BE2C (cell line): Measurements from ENCODE around the gene NPM1.
A peak's percentile ranks its signal among the peaks of the same experiment; 100 is the strongest.

ENCODE experiments used
- DNase-seq: peaks from one replicate; pipeline ENCODE4 v3.0.0-alpha.2; 2020
- H3K27me3 ChIP-seq: fragments of 250-450 bp; sonication (Bioruptor Pico); 2 replicates; pipeline ENCODE4 v1.5.1; 2020; ENCODE audit warnings: mild to moderate bottlenecking
- H3K36me3 ChIP-seq: fragments of 250-450 bp; sonication (Bioruptor Pico); 2 replicates; pipeline ENCODE4 v1.5.1; 2020; ENCODE audit warnings: mild to moderate bottlenecking
- H3K4me1 ChIP-seq: fragments of 250-450 bp; sonication (Bioruptor Pico); 2 replicates; pipeline ENCODE4 v1.5.1; 2020
- H3K4me3 ChIP-seq: 2 replicates; pipeline ENCODE4 v1.5.1; 2011; ENCODE audit warnings: low read depth, low read length
- H3K9me3 ChIP-seq: fragments of 250-450 bp; sonication (Bioruptor Pico); 2 replicates; pipeline ENCODE4 v1.5.1; 2020
- CTCF ChIP-seq: IDR thresholded peaks from 2 replicates; pipeline ENCODE4 v1.5.1; 2012; ENCODE audit warnings: mild to moderate bottlenecking, low read depth, low read length

Gene NPM1

GRCh38 chr5:171434874-171435273 is 47.2 kb downstream of the NPM1 start:
- no peaks in the 10 kb centered on the region for H3K36me3 ChIP-seq
- H3K9me3 ChIP-seq = no peaks in the 10 kb centered on the region; the same call in 1 of the 2 replicates
- H3K4me3 ChIP-seq = no peak overlapping the region
- no peak for TF ChIP-seq CTCF
- no peaks in the 10 kb centered on the region for H3K4me1 ChIP-seq
- DNase-seq = no peak
- no peaks in the 10 kb centered on the region for H3K27me3 ChIP-seq

- Histone ChIP-seq H3K4me3 (no peak overlapping the region), H3K27me3 (no peaks in the 10 kb centered on the region), H3K9me3 (no peaks in the 10 kb centered on the region; the same call in 1 of the 2 replicates), H3K4me1 (no peaks in the 10 kb centered on the region), H3K36me3 (no peaks in the 10 kb centered on the region)
- TF ChIP-seq CTCF = no peak
- no peak for DNase-seq
Observed at GRCh38 chr5:171435908-171436307, 48.3 kb downstream of the NPM1 start.

- H3K4me1 ChIP-seq = no peaks in the 10 kb centered on the region
- no peaks in the 10 kb centered on the region for H3K27me3 ChIP-seq
- no peaks in the 10 kb centered on the region; the same call in 1 of the 2 replicates for H3K9me3 ChIP-seq
- no peaks in the 10 kb centered on the region for H3K36me3 ChIP-seq
- TF ChIP-seq CTCF = no peak
- no peak for DNase-seq
- H3K4me3 ChIP-seq = no peak overlapping the region
Observed at GRCh38 chr5:171436804-171437285, 49.2 kb downstream of the NPM1 start.

- peak; percentile 33 for DNase-seq
- no peaks in the 10 kb centered on the region for H3K27me3 ChIP-seq
- no peak overlapping the region for H3K4me3 ChIP-seq
- no peaks in the 10 kb centered on the region; the same call in 1 of the 2 replicates for H3K9me3 ChIP-seq
- H3K36me3 ChIP-seq = no peaks in the 10 kb centered on the region
- TF ChIP-seq CTCF = peak; percentile 14; the same call in 1 of the 2 replicates
- H3K4me1 ChIP-seq = no peaks in the 10 kb centered on the region
Observed at GRCh38 chr5:171437286-171437821, 49.7 kb downstream of the NPM1 start.

- Histone ChIP-seq H3K4me3 (no peak overlapping the region), H3K9me3 (no peaks in the 10 kb centered on the region), H3K27me3 (no peaks in the 10 kb centered on the region), H3K4me1 (no peaks in the 10 kb centered on the region), H3K36me3 (no peaks in the 10 kb centered on the region)
- no peak for DNase-seq
- TF ChIP-seq CTCF = no peak
Observed at GRCh38 chr5:171438738-171439137, 51.1 kb downstream of the NPM1 start.

GRCh38 chr5:171441246-171441791 is 53.7 kb downstream of the NPM1 start:
- Histone ChIP-seq H3K4me3 (no peak overlapping the region), H3K36me3 (no peaks in the 10 kb centered on the region), H3K9me3 (no peaks in the 10 kb centered on the region), H3K27me3 (no peaks in the 10 kb centered on the region), H3K4me1 (no peaks in the 10 kb centered on the region)
- no peak for DNase-seq
- TF ChIP-seq CTCF = no peak
